Caco-2 (cell line): Measurements from ENCODE around the gene CFAP251. TPM values are rescaled to one million over a fixed set of nuclear protein-coding genes. Genes with fewer than 3 reads are reported as not detected.
"Not testable (repeated sequence)": the region's sequence is repeated elsewhere in the genome, so short reads cannot be mapped to it uniquely, and the experiment has no call there.

Experiments used
- BruUV-seq: library from RNA; stranded (reverse); fragments of 400-500 nt; replicated peaks from 2 replicates; lab custom pipeline; 2021; lab: Mats Ljungman, UMichigan
- CTCF ChIA-PET: fragments of 300-600 bp; sonication (Branson Sonifier 250); formaldehyde crosslinking; loops from one replicate; lab custom pipeline; 2022; ENCODE audit warnings: antibody characterized with exemption; lab: Charles Lee
- POLR2A ChIA-PET: fragments of 300-600 bp; sonication (Branson Sonifier 250); formaldehyde crosslinking; loops from one replicate; lab custom pipeline; 2022; ENCODE audit warnings: antibody characterized with exemption; lab: Charles Lee
- DNase-seq, 2 experiments: peaks; one replicate each; pipeline versions ENCODE4 v3.0.0 to v3.0.0-alpha.2; 2020 to 2022
- H3K27me3 ChIP-seq: replicated peaks from 2 replicates; pipeline ENCODE4 v1.6.0; 2011; ENCODE audit warnings: low read length; ENCODE audit not compliant: control insufficient read depth, insufficient read depth
- H3K36me3 ChIP-seq: 2 replicates; pipeline ENCODE4 v1.5.1; 2011; ENCODE audit warnings: low read length; ENCODE audit not compliant: control insufficient read depth, insufficient read depth
- H3K4me1 ChIP-seq: fragments of 250-450 bp; sonication (Bioruptor Pico); 2 replicates; pipeline ENCODE4 v1.5.1; 2020; ENCODE audit warnings: mild to moderate bottlenecking
- H3K4me3 ChIP-seq: 2 replicates; pipeline ENCODE4 v1.5.1; 2011; ENCODE audit warnings: low read depth, mild to moderate bottlenecking, control low read depth, low read length
- H3K9me3 ChIP-seq: fragments of 250-450 bp; sonication (Bioruptor Pico); 2 replicates; pipeline ENCODE4 v1.5.1; 2020; ENCODE audit warnings: mild to moderate bottlenecking, moderate library complexity
- H3K27ac Mint-ChIP-seq: one replicate; pipeline ENCODE4 v1.8.0; 2022; ENCODE audit warnings: mixed read lengths; ENCODE audit not compliant: unreplicated experiment
- H3K27me3 Mint-ChIP-seq: one replicate; pipeline ENCODE4 v1.8.0; 2022; ENCODE audit warnings: mixed read lengths; ENCODE audit not compliant: insufficient read depth, unreplicated experiment
- H3K36me3 Mint-ChIP-seq: one replicate; pipeline ENCODE4 v1.8.0; 2022; ENCODE audit warnings: mild to moderate bottlenecking, mixed read lengths; ENCODE audit not compliant: insufficient read depth, unreplicated experiment
- H3K4me1 Mint-ChIP-seq: one replicate; pipeline ENCODE4 v1.8.0; 2022; ENCODE audit warnings: low read depth, mixed read lengths; ENCODE audit not compliant: unreplicated experiment
- H3K4me3 Mint-ChIP-seq: one replicate; pipeline ENCODE4 v1.8.0; 2022; ENCODE audit warnings: mild to moderate bottlenecking, moderate library complexity, mixed read lengths; ENCODE audit not compliant: unreplicated experiment
- H3K9me3 Mint-ChIP-seq: one replicate; pipeline ENCODE4 v1.8.0; 2022; ENCODE audit warnings: mixed read lengths; ENCODE audit not compliant: unreplicated experiment
- intact Hi-C: fragments of 100-400 bp; cut with micrococcal nuclease; formaldehyde crosslinking; loops from one replicate; pipeline ENCODE4 v1.10.0; 2022; ENCODE audit not compliant: unreplicated experiment
- total RNA-seq: library from RNA; stranded (reverse); gene quantifications from 2 replicates; pipeline ENCODE4 v1.2.3, GENCODE V29; 2022
- TF ChIP-seq, protein P1 (sequence below), 2 experiments: fragments of 200-600 bp in 1 of 2; IDR thresholded peaks; 1 replicate in 1 of 2; 2 replicates in 1 of 2; pipeline versions ENCODE4 v1.5.1 to v1.8.0; 2011 to 2022; ENCODE audit warnings: antibody characterized with exemption in 1 of 2, control low read depth in 1 of 2, inconsistent platforms in 1 of 2, low read depth in 1 of 2, low read length in 1 of 2, mild to moderate bottlenecking in 1 of 2, moderate library complexity in 1 of 2; ENCODE audit not compliant: insufficient read depth in 1 of 2, severe bottlenecking in 1 of 2, unreplicated experiment in 1 of 2

The CFAP251 gene
- total RNA-seq, 1 experiment from 2014 or later: 1.2 TPM

DNA sequence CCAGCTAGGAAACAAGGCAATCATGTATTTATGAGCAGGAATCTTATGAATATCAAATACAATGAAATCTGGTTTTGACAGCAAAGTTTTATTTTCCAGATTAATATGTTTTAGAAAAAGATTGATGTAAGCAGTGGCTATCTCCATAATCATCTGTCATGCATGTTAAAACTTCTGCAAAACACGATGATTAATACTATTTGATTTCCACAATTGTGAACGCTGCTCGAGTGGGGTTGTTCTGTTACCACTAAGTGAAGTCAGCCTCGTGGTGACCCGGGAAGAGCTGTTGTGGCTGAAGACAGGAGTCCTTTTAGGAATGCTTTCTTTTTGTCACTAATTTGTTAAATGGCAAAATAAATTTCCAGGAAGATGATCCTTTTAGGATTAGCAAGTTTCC is 9.4 kb downstream of the CFAP251 start:
- Mint-ChIP-seq H3K4me1 (peaks cover 23% of the 10 kb centered on the region), H3K4me3 (no peak overlapping the region), H3K9me3 (no peaks in the 10 kb centered on the region), H3K27ac (no peak overlapping the region), H3K27me3 (no peaks in the 10 kb centered on the region), H3K36me3 (peaks cover 10% of the 10 kb centered on the region)
- Histone ChIP-seq H3K4me3 (no peak overlapping the region), H3K36me3 (no peaks in the 10 kb centered on the region), H3K9me3 (no peaks in the 10 kb centered on the region), H3K4me1 (peaks cover 13% of the 10 kb centered on the region), H3K27me3 (no peaks in the 10 kb centered on the region)
- TF ChIP-seq, protein P1, sequence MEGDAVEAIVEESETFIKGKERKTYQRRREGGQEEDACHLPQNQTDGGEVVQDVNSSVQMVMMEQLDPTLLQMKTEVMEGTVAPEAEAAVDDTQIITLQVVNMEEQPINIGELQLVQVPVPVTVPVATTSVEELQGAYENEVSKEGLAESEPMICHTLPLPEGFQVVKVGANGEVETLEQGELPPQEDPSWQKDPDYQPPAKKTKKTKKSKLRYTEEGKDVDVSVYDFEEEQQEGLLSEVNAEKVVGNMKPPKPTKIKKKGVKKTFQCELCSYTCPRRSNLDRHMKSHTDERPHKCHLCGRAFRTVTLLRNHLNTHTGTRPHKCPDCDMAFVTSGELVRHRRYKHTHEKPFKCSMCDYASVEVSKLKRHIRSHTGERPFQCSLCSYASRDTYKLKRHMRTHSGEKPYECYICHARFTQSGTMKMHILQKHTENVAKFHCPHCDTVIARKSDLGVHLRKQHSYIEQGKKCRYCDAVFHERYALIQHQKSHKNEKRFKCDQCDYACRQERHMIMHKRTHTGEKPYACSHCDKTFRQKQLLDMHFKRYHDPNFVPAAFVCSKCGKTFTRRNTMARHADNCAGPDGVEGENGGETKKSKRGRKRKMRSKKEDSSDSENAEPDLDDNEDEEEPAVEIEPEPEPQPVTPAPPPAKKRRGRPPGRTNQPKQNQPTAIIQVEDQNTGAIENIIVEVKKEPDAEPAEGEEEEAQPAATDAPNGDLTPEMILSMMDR (IDR thresholded peaks at IDR 0.05; ENCODE audit: insufficient read depth in 1 of 2, low read depth in 1 of 2, low read length in 1 of 2, severe bottlenecking in 1 of 2, unreplicated experiment in 1 of 2): no peak
- intact Hi-C loops: no loop called here
- BruUV-seq: no TSS peak
- ChIA-PET CTCF (no interaction called here), POLR2A (no interaction called here)
- DNase-seq: no peak

DNA sequence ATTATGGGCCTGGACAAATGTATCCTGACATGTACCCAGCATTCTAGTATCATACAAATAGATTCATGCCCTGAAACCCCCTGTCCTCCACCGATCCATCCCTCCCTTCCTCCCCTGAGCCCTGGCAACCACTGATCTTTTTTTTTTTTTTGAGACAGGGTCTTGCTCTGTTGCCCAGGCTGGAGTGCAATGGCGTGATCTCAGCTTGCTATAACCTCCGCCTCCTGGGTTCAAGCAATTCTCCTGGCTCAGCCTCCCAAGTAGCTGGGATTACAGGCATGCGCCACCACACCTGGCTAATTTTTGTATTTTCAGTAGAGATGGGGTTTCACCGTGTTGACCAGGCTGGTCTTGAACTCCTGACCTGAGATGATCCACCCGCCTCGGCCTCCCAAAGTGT is 11.2 kb downstream of the CFAP251 start:
- H3K9me3 Mint-ChIP-seq, DNase-seq, intact Hi-C loops, H3K4me3 Mint-ChIP-seq, H3K4me3 ChIP-seq, BruUV-seq, CTCF ChIA-PET, POLR2A ChIA-PET, H3K9me3 ChIP-seq, H3K27me3 ChIP-seq, H3K36me3 Mint-ChIP-seq, H3K4me1 ChIP-seq, H3K27ac Mint-ChIP-seq, H3K36me3 ChIP-seq, H3K27me3 Mint-ChIP-seq: not testable (repeated sequence)
- H3K4me1 Mint-ChIP-seq: peaks cover 23% of the 10 kb centered on the region

DNA sequence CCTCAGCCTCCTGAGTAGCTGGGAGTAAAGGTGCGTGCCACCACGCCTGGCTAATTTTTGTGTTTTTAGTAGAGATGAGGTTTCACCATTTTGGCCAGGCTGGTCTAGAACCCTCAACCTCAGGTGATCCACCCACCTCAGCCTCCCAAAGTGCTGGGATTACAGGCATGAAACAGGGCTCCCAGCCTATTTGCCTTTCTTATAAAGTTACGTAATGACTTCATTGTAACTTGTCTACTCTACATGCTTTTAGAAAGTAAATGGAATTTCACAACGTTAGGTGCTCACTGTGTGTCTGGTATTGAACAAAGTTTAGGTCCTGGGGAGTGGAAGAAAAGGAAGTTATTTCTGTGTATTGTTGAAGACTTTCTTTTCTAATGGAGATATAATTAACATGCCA is 12.5 kb downstream of the CFAP251 start:
- Mint-ChIP-seq H3K27me3 (no peaks in the 10 kb centered on the region), H3K27ac (no peak overlapping the region), H3K9me3 (no peaks in the 10 kb centered on the region), H3K36me3 (no peaks in the 10 kb centered on the region), H3K4me3 (no peak overlapping the region), H3K4me1 (peaks cover 16% of the 10 kb centered on the region)
- Histone ChIP-seq H3K9me3 (no peaks in the 10 kb centered on the region), H3K4me3 (no peak overlapping the region), H3K36me3 (no peaks in the 10 kb centered on the region), H3K27me3 (no peaks in the 10 kb centered on the region), H3K4me1 (no peaks in the 10 kb centered on the region)
- intact Hi-C loops: no loop called here
- CTCF ChIA-PET: no interaction called here
- TF ChIP-seq, protein P1 (IDR thresholded peaks at IDR 0.05; ENCODE audit: insufficient read depth in 1 of 2, low read depth in 1 of 2, low read length in 1 of 2, severe bottlenecking in 1 of 2, unreplicated experiment in 1 of 2): no peak
- no peak for DNase-seq
- POLR2A ChIA-PET: no interaction called here
- BruUV-seq: no TSS peak

DNA sequence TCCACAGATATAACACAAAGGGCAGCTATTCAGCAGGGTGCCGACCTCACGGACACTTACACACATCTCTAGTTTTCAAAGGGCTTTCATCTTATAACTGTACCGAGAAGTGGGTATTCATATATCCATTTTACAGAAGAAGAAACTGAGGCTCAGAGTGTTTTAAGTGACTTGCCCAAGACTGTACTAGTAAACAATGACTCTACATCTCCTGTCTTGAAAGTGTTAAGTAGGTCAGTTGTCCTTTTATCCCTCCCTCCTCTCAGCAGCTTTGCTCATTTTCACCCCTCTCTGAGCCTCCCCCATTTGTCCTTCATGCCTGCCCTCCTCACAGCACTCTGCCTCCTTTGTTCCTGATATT is 13.8 kb downstream of the CFAP251 start:
- H3K36me3 ChIP-seq: no peaks in the 10 kb centered on the region
- DNase-seq: no peak
- H3K9me3 Mint-ChIP-seq: no peaks in the 10 kb centered on the region
- H3K27me3 ChIP-seq: no peaks in the 10 kb centered on the region
- ChIA-PET CTCF (no interaction called here), POLR2A (no interaction called here)
- no TSS peak for BruUV-seq
- TF ChIP-seq, protein P1 (IDR thresholded peaks at IDR 0.05; ENCODE audit: insufficient read depth in 1 of 2, low read depth in 1 of 2, low read length in 1 of 2, severe bottlenecking in 1 of 2, unreplicated experiment in 1 of 2): no peak
- intact Hi-C loops: no loop called here
- H3K36me3 Mint-ChIP-seq: no peaks in the 10 kb centered on the region
- H3K4me1 Mint-ChIP-seq: peaks cover 13% of the 10 kb centered on the region
- no peak overlapping the region for H3K27ac Mint-ChIP-seq
- no peaks in the 10 kb centered on the region for H3K4me1 ChIP-seq
- H3K27me3 Mint-ChIP-seq: no peaks in the 10 kb centered on the region
- H3K9me3 ChIP-seq: no peaks in the 10 kb centered on the region
- H3K4me3 ChIP-seq: no peak overlapping the region
- H3K4me3 Mint-ChIP-seq: no peak overlapping the region
